Fibroblast of skin of back (primary cell): Measurements from ENCODE around the gene HOXA3.

Experiments
- DNase-seq: peaks from one replicate; pipeline ENCODE4 v3.0.0-alpha.2; 2013

HOXA3 gene

GRCh38 chr7:27101171-27101956 is 51.0 kb downstream of the HOXA3 start:
- DNase-seq = no peak

DNA sequence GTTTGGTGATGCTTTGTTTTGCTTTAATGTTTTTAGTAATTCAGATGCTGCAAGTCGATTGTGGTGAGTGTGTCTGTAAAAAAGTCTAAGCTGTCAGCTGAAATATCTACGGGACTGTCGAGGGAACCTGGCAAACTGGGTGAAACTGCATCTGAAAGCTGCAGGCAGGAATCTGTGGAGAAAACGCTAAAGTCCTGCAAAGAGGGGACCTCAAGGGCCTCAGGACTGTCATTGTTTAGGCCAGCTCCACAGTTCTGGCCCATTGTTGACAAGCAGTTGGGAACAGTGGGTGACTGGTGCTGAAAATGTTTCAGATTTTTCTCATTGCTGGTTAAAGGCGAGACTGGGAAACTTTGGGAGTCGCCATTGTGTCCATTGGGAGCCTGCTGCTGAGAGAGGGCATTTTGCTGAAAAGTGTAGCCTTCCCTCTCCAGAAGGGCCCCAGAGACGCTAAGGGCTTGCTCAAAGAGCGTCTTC is 51.7 kb downstream of the HOXA3 start:
- DNase-seq = no peak

DNA sequence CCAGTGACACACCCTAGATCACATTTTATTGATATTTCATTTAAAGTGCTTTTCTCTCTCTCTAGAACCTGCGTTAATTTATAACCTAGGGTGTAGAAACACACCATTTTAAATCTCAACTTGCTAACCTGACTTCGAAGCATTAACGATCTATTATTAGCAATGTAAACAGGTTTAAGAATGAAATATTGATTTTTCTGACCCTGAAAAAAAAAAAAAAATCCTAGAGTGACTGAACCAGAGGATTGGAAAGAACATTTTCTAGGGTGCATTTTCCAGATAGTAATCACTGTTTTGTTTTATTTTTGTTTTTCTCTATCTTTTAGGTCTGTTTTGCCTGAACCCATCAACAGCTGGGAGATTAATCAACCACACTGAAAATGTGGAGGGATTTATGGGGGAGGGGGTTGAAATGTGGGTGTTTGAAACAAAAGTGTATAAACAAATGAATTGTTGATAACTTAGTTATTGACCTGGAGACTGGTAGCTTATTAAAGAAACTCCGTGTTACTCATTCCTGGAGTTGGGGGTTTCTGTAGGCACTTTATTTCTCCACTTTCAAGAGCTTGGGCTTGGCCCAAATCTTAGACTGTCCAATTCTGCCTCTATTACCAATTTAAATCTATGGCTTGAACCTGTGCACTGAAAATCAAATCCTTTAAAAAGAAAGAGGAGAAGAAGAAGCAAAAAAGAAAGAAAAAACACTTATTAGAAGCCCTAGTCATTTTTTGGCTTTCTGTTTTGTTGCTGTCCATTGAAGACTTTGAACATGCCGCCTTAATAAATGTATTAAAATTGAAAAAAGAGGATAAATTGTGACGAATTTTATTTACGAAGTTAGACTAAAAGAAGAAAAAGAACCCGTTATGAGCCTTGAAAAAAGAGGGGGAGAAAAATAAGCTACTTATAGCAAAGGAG is 52.7 kb downstream of the HOXA3 start:
- no peak for DNase-seq

DNA sequence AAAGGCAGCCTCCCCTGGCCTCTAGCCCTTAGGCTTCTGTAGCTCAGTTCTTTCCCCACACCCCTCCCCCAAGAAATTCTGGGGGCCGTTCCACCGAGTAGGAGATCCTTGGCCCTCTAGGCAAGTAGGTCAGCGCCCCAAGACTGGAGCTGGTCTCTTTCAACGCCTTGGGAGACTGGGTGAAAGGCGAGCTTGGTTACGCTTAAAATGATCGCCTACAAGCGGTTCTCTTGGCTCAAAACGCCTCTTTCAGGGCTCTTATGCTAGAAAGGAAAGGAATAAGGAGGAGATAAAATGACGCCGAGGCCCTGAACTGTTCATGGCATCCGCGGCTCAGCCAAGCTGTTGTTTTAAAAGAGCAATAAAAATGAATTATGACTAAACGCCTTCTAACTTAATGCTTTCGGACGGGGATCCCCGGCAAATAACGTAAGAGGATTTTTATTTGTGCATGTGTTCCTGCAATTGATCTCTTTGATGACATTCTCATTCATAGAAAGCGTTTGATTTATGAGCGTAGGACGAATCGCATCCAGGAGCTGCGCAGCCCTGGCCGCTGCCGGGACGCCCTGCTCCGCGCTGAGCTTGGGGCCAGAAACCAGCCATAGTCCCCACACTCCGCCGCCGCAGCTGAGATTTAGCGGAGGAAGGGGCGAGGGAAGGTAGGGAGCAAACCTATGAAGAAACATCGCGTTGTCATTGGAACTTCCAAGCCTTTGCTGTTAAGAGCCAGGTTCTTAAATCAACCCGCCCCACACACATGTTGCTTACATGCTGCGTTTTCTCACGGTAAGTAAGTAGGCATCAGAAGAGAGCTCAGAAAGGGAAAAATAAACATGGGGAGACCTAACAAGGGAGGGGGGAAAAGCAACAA is 53.6 kb downstream of the HOXA3 start:
- DNase-seq = no peak

- DNase-seq = no peak
These were observed 54.5 kb downstream of the HOXA3 start for GRCh38 chr7:27097686-27098577.

DNA sequence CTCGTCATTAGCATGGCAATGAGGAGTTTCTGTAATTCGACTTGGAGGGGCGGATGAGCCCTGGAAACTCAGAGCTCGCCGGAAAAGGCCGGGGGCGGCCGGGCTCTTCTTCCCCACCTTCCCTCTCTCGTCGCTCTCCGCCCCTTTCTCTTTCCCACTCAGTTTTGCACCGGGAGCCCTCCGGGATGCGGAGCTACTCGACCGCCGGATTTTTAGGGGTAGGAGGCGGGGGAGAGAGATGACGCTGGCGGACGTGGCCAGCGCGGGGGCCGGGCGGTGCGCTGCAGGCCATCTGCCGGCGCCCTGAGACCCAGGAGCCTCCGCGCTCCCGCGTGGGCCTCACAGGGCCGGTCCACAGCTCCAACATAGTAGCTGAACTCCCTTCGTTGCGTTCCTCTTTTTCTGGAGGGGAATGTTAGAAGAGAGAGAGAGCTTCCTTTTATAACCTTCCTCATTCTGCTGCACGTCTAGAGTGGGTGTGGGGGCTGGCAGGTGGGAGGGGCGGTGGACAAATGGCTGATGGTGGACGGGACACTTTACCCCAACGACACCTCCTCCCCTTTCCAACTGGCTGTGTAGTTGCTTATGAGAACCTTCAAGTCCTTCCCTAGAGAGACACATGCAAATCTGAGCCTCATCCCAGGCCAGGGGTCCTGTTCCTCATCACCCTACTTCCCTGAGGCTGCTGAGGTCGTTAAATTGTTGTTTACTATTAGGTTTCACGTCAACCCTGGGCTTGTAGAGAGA is 55.4 kb downstream of the HOXA3 start:
- DNase-seq = no peak

DNA sequence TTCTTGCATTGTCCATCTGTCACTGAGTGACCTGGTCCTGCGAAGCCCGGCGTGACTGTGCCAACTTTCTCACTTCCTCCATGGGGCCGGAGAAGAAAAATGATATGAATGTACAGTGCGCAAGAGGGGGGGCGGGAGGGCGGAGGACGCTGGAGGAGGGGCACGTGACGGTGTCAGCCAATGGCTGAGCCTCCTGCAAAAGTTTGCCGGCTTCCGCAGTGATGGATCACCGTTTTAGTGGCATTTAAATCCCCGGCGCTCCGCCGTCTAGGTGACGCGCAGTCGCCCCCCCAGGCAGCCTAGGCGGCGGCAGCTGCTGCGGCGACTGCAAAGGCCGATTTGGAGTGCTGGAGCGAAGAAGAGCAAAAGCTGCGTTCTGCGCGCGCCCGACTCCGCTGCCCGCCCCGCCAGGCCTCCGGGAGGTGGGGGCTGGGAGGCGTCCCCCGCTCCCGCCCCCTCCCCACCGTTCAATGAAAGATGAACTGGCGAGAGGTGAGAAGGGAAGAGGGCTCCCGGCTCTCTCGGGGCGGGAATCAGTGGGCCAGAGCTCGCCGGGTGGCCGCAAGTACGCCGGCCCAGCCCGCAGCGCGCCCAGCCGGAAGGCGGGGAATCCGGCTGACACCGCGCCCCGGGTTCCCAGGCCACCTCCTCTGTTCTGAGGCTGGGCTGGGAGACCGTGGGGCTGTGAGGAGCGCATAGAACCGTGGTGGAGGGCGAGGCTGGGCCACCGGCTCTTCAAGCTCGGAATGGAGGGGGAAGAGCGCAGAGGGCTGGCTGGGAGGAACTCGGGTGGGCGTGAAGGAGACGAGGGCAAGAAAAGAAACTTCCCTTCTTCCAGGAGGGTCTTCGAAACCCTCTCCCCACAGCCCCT is 56.3 kb downstream of the HOXA3 start, which contains the start of gene HOXA1:
Gene HOXA1 (minus strand): TSS at position 104 of the 871 bp plus-strand sequence. CDS start 88 bp downstream, at position 16.
- peak; percentile 49 for DNase-seq

DNA sequence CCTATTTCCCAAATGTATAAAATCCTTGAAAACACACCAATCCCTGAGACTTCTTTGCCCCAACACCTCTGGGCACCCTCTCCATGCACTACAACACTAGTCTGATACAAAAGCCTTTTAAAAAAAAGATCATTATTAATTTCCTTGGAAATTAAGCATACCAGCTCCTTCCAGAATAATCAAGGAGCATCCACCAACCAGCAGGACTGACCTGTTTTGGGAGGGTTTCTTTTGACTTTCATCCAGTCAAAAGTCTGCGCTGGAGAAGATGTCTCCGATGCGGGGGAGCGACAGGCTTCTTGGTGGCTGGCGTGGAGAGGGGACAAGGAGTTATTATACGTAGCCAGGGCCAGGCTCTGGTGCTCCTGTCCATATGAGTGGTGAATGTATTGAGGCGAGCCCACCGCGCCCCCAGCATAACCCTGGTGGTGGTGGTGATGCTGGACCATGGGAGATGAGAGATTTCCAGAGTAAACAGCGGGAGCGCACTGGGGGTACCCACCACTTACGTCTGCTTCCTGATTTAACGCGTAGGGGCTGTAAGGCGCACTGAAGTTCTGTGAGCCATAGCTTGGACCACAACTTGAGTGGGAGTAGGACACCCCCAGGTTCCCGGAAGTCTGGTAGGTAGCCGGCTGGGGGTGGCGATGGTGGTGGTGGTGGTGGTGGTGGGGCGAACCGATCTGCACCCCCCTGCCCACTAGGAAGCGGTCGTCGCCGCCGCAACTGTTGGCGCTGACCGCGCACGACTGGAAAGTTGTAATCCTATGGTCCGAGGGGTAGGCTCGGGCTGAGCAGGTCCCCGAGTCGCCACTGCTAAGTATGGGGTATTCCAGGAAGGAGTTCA is 57.1 kb downstream of the HOXA3 start:
- no peak for DNase-seq

DNA sequence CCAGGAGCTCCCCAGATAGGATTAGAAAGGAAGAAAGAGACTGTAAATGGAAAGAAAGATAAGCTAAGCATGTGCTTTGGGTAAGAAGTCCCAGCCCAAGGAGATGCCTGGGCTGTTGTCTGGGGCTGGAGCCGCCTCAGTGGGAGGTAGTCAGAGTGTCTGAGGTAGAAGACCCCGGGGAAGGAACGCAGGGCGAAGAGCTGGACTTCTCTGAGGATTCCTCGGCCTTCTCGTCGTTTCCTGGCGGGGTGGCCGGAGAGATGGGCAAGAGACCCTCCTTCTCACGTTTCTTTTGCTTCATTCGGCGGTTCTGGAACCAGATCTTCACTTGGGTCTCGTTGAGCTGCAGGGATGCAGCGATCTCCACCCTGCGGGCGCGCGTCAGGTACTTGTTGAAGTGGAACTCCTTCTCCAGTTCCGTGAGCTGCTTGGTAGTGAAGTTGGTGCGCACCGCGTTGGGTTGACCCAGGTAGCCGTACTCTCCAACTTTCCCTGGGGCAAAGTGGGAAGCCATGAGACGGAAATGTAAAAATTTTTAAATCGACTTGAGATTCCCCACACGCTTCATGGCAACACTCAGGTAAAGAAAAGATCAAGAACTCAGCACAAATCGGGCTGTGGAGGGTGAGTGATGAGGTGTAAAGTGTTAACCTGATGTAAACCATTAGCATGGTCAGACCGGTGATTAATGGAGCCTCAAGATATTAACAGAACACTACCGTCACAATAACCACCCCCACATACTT is 57.9 kb downstream of the HOXA3 start:
- DNase-seq = no peak

DNA sequence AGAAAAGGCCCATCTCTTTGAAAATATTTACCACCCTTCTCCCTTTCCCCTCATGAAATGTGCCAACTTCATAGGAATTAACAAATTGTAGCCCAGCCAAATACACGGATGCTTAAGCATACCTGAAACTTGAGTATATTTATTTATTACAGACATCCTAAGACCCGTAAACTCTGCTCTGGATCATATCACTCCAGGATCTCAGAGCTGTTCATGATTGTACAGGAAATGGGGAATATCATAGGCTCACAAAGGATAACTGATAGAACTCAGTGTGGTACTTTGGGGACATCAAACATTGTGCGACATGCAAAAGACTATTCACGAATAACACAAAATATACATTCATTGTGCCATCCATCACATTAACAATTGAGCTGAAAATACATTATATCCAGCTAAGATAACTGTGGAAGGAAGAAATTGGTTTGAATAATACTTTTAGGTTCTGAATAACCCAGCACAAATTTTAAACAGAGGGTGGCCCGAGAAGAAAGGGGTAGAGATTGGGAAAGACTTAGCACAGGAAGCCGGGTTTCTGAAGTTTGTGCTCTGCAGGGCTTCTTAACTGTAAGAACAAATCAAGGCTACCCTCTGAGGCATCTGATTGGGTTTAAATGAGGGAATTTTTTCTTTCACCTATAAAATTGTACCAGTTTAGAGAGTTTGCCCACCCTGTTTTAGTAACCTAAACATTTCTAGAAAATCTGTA is 59.0 kb downstream of the HOXA3 start:
- DNase-seq = no peak

- DNase-seq = no peak
These were observed 59.6 kb downstream of the HOXA3 start for GRCh38 chr7:27092819-27093110.

DNA sequence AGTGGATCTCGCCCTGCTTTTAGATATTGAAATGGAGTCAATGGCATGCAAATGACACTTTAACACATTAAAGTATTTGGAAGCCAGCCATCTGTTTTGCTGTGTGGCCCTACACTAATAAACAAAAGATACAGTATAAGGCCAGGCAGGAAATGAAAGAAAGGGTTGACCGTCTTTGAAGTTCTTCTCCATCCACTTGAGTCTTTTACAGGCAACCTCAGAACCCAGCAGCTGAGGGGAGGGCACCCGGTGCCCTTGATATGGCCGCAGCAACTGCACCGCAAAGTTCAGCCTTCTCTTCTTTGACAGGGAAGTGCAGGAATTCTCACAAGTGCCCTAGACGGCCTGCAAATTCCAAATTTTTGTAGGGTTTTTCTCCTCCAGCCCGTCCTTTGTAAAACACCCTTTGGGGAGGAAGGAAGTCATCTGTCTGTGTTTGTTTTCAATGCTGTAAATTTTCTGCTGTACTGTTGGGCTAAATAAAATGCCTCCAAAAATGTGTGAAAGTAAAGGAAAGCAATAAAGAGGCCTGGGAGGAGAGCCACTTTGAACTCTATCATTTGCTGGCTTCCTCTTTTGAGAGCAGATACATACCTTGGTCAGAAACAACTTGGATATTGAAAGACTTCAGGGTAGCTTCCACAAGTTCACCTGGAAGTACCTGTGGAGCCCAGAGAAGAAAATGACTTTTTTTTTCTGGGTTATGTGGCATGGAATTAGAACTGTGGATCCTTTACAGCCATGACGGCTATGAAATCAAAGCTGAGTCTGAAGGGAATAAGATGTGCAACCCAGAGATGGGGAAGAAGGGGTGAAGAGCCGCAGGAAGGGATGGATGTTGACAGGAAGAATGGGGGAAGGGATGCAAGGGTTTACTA is 60.2 kb downstream of the HOXA3 start:
- DNase-seq = no peak

GRCh38 chr7:27091105-27091504 is 61.3 kb downstream of the HOXA3 start:
- DNase-seq = no peak

- no peak for DNase-seq
These were observed 64.1 kb downstream of the HOXA3 start for GRCh38 chr7:27088002-27088922.

GRCh38 chr7:27083646-27084045 is 68.7 kb downstream of the HOXA3 start:
- no peak for DNase-seq
